IMR-90 (cell line): ENCODE measurements around the gene SLC40A1. TPM values are rescaled to one million over a fixed set of nuclear protein-coding genes. Genes with fewer than 3 reads are reported as not detected.

Experiments used
- ATAC-seq: fragments of 200-7000 bp; cut with Tn5 transposase; 2 replicates; pipeline ENCODE4 v1.9.1; 2020; ENCODE audit warnings: low read depth, mild to moderate bottlenecking, moderate library complexity
- BruUV-seq: library from RNA; stranded (reverse); fragments of 400-500 nt; replicated peaks from 2 replicates; lab custom pipeline; 2021; lab: Mats Ljungman, UMichigan
- CTCF ChIA-PET: fragments of 300-600 bp; formaldehyde crosslinking; extraction: SDS; loops from one replicate; lab custom pipeline; 2021; ENCODE audit warnings: antibody characterized with exemption; lab: Yijun Ruan, JAX
- POLR2A ChIA-PET: fragments of 300-600 bp; sonication (Branson Sonifier 250); formaldehyde crosslinking; loops from one replicate; lab custom pipeline; 2022; ENCODE audit warnings: antibody characterized with exemption; ENCODE audit not compliant: unreplicated experiment; lab: Charles Lee
- DNase-seq: peaks from one replicate; pipeline ENCODE4 v3.0.0; 2013
- H2AFZ ChIP-seq: replicated peaks from 2 replicates; pipeline ENCODE3; 2013; ENCODE audit warnings: low read length, mild to moderate bottlenecking; ENCODE audit not compliant: poor library complexity
- H2AK5ac ChIP-seq: 2 replicates; pipeline ENCODE4 v1.6.1; 2013; ENCODE audit warnings: low read depth, low read length, inconsistent platforms
- H2AK9ac ChIP-seq: replicated peaks from 2 replicates; pipeline ENCODE3; 2013; ENCODE audit warnings: mild to moderate bottlenecking, low read depth, low read length, moderate library complexity; ENCODE audit not compliant: poor library complexity
- H2BK120ac ChIP-seq: 2 replicates; pipeline ENCODE4 v1.6.1; 2013; ENCODE audit warnings: low read depth, low read length, inconsistent platforms
- H2BK15ac ChIP-seq: 3 replicates; pipeline ENCODE4 v1.6.1; 2013; ENCODE audit warnings: low read depth, low read length, inconsistent platforms
- H2BK20ac ChIP-seq: 2 replicates; pipeline ENCODE4 v1.6.1; 2013; ENCODE audit warnings: low read depth, mild to moderate bottlenecking, inconsistent platforms, low read length, moderate library complexity
- H2BK5ac ChIP-seq: 2 replicates; pipeline ENCODE4 v1.6.1; 2013; ENCODE audit warnings: mild to moderate bottlenecking, low read depth, low read length, inconsistent platforms; ENCODE audit not compliant: poor library complexity, severe bottlenecking
- H3K14ac ChIP-seq: replicated peaks from 2 replicates; pipeline ENCODE4 v1.6.1; 2013; ENCODE audit warnings: low read depth, low read length, inconsistent platforms
- H3K18ac ChIP-seq: 2 replicates; pipeline ENCODE4 v1.6.1; 2013; ENCODE audit warnings: low read depth, low read length, control low read depth
- H3K23ac ChIP-seq: 2 replicates; pipeline ENCODE4 v1.6.1; 2013; ENCODE audit warnings: low read depth, low read length, inconsistent platforms
- H3K27ac ChIP-seq: 2 replicates; pipeline ENCODE4 v1.5.1; 2013; ENCODE audit warnings: mild to moderate bottlenecking, control low read depth, low read length; ENCODE audit not compliant: insufficient read depth
- H3K27me3 ChIP-seq: 2 replicates; pipeline ENCODE4 v1.6.1; 2013; ENCODE audit warnings: low read length; ENCODE audit not compliant: control insufficient read depth, insufficient read depth
- H3K36me3 ChIP-seq: 2 replicates; pipeline ENCODE4 v1.6.1; 2013; ENCODE audit warnings: low read length, mixed read lengths; ENCODE audit not compliant: control insufficient read depth, insufficient read depth
- H3K4ac ChIP-seq: 2 replicates; pipeline ENCODE4 v1.6.1; 2013; ENCODE audit warnings: low read depth, low read length, inconsistent platforms
- H3K4me1 ChIP-seq: 2 replicates; pipeline ENCODE4 v1.6.1; 2013; ENCODE audit warnings: low read length, mixed read lengths; ENCODE audit not compliant: control insufficient read depth, insufficient read depth
- H3K4me2 ChIP-seq: 2 replicates; pipeline ENCODE4 v1.6.1; 2013; ENCODE audit warnings: low read depth, mild to moderate bottlenecking, control low read depth, low read length, moderate library complexity
- H3K4me3 ChIP-seq: 2 replicates; pipeline ENCODE4 v1.5.1; 2013; ENCODE audit warnings: low read depth, mild to moderate bottlenecking, control low read depth, low read length, moderate library complexity; ENCODE audit not compliant: insufficient read depth
- H3K56ac ChIP-seq: 2 replicates; pipeline ENCODE4 v1.6.1; 2013; ENCODE audit warnings: low read length, inconsistent platforms; ENCODE audit not compliant: insufficient read depth; ENCODE audit errors: extremely low read depth
- H3K79me1 ChIP-seq, 2 experiments: 2 replicates each; pipeline ENCODE4 v1.6.1; 2013; ENCODE audit warnings: low read length in 2 of 2, inconsistent platforms in 1 of 2, low read depth in 1 of 2
- H3K9ac ChIP-seq: 2 replicates; pipeline ENCODE4 v1.6.1; 2013; ENCODE audit warnings: low read depth, low read length, control low read depth
- H3K9me1 ChIP-seq: 2 replicates; pipeline ENCODE4 v1.6.1; 2013; ENCODE audit warnings: low read length, inconsistent platforms; ENCODE audit not compliant: insufficient read depth
- H3K9me3 ChIP-seq: 2 replicates; pipeline ENCODE4 v1.6.1; 2013; ENCODE audit warnings: low read length; ENCODE audit not compliant: control insufficient read depth, insufficient read depth
- H4K20me1 ChIP-seq: 2 replicates; pipeline ENCODE4 v1.6.1; 2013; ENCODE audit warnings: low read length, inconsistent platforms; ENCODE audit not compliant: insufficient read depth
- H4K5ac ChIP-seq: 2 replicates; pipeline ENCODE4 v1.6.1; 2013; ENCODE audit warnings: mild to moderate bottlenecking, low read depth, low read length, control low read depth
- H4K8ac ChIP-seq, 2 experiments: 2 replicates each; pipeline ENCODE4 v1.6.1; 2013; ENCODE audit warnings: low read depth in 2 of 2, low read length in 2 of 2, control low read depth in 1 of 2, inconsistent platforms in 1 of 2
- H4K91ac ChIP-seq: 2 replicates; pipeline ENCODE4 v1.6.1; 2013; ENCODE audit warnings: low read depth, low read length, inconsistent platforms; ENCODE audit not compliant: insufficient read depth
- CEBPB ChIP-seq: IDR thresholded peaks from 2 replicates; pipeline ENCODE4 v1.6.1; 2012; ENCODE audit warnings: low read depth, low read length, improper control_type of control experiment
- CHD1 ChIP-seq: IDR thresholded peaks from 2 replicates; pipeline ENCODE4 v1.6.1; 2012; ENCODE audit warnings: low read depth, low read length, improper control_type of control experiment
- MXI1 ChIP-seq: IDR thresholded peaks from 2 replicates; pipeline ENCODE4 v1.6.1; 2012; ENCODE audit warnings: low read depth, mild to moderate bottlenecking, low read length, moderate library complexity, borderline replicate concordance
- POLR2A ChIP-seq: IDR thresholded peaks from 2 replicates; pipeline ENCODE4 v1.6.1; 2012; ENCODE audit warnings: mild to moderate bottlenecking, low read depth, low read length
- RAD21 ChIP-seq: IDR thresholded peaks from 2 replicates; pipeline ENCODE4 v1.6.1; 2012; ENCODE audit warnings: low read length, improper control_type of control experiment
- WGBS, 2 experiments: methylation state at CpG; one replicate each; pipeline versions ENCODE4 v1.1.5 to v1.1.7; 2013; ENCODE audit warnings: missing lambda C conversion rate in 2 of 2; ENCODE audit not compliant: insufficient read length in 1 of 2; ENCODE audit errors: extremely low coverage in 2 of 2; 5-methylcytosine and 5-hydroxymethylcytosine counted together
- dilution Hi-C: fragments of 300-500 bp; cut with HindIII; formaldehyde crosslinking; loops from one replicate; pipeline ENCODE4 v1.14.3; 2018; ENCODE audit warnings: low sequenced_read_pairs; ENCODE audit not compliant: unreplicated experiment
- in situ Hi-C: fragments of 300-500 bp; cut with MboI; formaldehyde crosslinking; loops from 3 replicates; pipeline ENCODE4 v1.14.3; 2019; ENCODE audit warnings: low sequenced_read_pairs, inconsistent platforms, mixed read lengths
- intact Hi-C: fragments of 100-400 bp; cut with micrococcal nuclease; formaldehyde crosslinking; loops from 2 replicates; pipeline ENCODE4 v1.10.0; 2022
- polyA plus RNA-seq, 3 experiments: library from polyadenylated mRNA; depleted of rRNA; stranded (reverse); fragments of >200 nt; gene quantifications; 2 replicates each; pipeline ENCODE4 v1.2.3, GENCODE V29; 2012; ENCODE audit warnings: low replicate concordance in 1 of 3
- total RNA-seq: library from RNA; depleted of rRNA; stranded (reverse); fragments of >200 nt; gene quantifications from 2 replicates; pipeline ENCODE4 v1.2.3, GENCODE V29; 2012
- TF ChIP-seq, protein P1 (sequence below): conservative IDR thresholded peaks from 2 replicates; pipeline ENCODE4 v1.5.1; 2012; ENCODE audit warnings: mild to moderate bottlenecking, low read depth, low read length, improper control_type of control experiment
- TF ChIP-seq, protein P2 (sequence below): fragments of 150-350 bp; IDR thresholded peaks from 2 replicates; pipeline ENCODE4 v1.6.1; 2016; ENCODE audit warnings: low read depth, mild to moderate bottlenecking, low read length, moderate library complexity, borderline replicate concordance

SLC40A1 gene
- total and polyA plus RNA-seq, 2 of the 4 experiments (the other 2 are of a cell fraction), result 1.5 to 5.0 TPM

DNA sequence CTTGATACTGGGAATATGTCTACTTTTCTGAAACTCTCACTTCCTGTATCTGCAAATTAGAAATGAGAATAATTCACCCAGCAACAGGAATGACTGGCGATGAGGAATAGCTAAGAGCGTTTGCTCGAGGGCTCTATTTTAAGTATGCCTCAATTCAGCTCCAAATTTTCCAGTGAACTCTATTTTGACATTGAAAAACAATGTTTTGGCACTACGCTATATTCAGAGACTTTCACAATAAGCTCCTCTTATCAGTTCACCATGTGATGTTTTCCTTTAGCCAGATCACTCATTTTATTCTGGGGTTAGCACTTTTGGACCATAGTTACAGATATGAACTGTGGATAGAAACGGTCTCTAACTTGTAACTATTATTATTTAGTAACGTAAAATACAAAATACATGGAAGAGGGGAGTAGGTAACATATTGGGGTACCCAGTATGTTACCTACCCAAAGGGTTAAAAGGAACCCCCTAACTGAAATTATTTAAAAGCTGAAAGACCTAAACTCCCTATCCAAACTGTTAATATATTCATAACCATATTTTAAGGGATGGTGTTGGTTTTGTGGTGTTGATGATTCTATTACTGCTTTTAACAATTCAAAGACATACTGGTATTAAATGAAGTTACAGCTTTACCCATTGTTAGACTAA, 28.1 kb downstream of the SLC40A1 start:
- BruUV-seq, result no TSS peak
- Histone ChIP-seq H4K20me1 (no peaks in the 10 kb centered on the region), H3K4me1 (peaks cover 6% of the 10 kb centered on the region), H2BK5ac (no peak overlapping the region), H3K23ac (no peak overlapping the region), H2BK20ac (no peak overlapping the region), H4K5ac (no peak overlapping the region), H3K4me2 (no peak overlapping the region), H2BK15ac (no peak overlapping the region), H3K56ac (no peak overlapping the region), H4K8ac (no peak overlapping the region; a peak in 1 of 4 replicates), H3K9ac (no peak overlapping the region), H3K4ac (no peak overlapping the region), H3K9me3 (no peaks in the 10 kb centered on the region), H2BK120ac (no peak overlapping the region), H3K79me1 (no peaks in the 10 kb centered on the region), H2AK5ac (no peak overlapping the region), H3K27ac (no peak overlapping the region), H3K18ac (no peak overlapping the region), H3K36me3 (no peaks in the 10 kb centered on the region), H3K4me3 (no peak overlapping the region), H3K14ac (no peak overlapping the region), H3K27me3 (no peaks in the 10 kb centered on the region), H2AFZ (no peak overlapping the region), H4K91ac (no peak overlapping the region), H2AK9ac (no peak overlapping the region), H3K9me1 (no peaks in the 10 kb centered on the region)
- no peak for DNase-seq
- ChIA-PET CTCF (no interaction called here), POLR2A (interaction anchor here (0.5 kb wide), 1 partner anchor 338 kb away, joined by 8 read pairs; no protein-coding TSS in a partner anchor)
- 42% methylated on average over 3 of the region's 6 CpGs; no CpG with 5 or more reads in 1 of the 2 experiments for whole genome bisulfite sequencing, 2 experiments
- intact Hi-C loops (loop anchor here (5.0 kb wide), 1 partner anchor 45 kb away; no protein-coding TSS in a partner anchor), in situ Hi-C loops (no loop called here), dilution Hi-C loops (no loop called here)
- TF ChIP-seq POLR2A (no peak), CHD1 (no peak), RAD21 (no peak), MXI1 (no peak), CEBPB (no peak)
- TF ChIP-seq, protein P1, sequence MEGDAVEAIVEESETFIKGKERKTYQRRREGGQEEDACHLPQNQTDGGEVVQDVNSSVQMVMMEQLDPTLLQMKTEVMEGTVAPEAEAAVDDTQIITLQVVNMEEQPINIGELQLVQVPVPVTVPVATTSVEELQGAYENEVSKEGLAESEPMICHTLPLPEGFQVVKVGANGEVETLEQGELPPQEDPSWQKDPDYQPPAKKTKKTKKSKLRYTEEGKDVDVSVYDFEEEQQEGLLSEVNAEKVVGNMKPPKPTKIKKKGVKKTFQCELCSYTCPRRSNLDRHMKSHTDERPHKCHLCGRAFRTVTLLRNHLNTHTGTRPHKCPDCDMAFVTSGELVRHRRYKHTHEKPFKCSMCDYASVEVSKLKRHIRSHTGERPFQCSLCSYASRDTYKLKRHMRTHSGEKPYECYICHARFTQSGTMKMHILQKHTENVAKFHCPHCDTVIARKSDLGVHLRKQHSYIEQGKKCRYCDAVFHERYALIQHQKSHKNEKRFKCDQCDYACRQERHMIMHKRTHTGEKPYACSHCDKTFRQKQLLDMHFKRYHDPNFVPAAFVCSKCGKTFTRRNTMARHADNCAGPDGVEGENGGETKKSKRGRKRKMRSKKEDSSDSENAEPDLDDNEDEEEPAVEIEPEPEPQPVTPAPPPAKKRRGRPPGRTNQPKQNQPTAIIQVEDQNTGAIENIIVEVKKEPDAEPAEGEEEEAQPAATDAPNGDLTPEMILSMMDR, result no peak
- TF ChIP-seq, protein P2, sequence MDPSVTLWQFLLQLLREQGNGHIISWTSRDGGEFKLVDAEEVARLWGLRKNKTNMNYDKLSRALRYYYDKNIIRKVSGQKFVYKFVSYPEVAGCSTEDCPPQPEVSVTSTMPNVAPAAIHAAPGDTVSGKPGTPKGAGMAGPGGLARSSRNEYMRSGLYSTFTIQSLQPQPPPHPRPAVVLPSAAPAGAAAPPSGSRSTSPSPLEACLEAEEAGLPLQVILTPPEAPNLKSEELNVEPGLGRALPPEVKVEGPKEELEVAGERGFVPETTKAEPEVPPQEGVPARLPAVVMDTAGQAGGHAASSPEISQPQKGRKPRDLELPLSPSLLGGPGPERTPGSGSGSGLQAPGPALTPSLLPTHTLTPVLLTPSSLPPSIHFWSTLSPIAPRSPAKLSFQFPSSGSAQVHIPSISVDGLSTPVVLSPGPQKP, result no peak
- ATAC-seq, result no peak
